ENCODE measurements around the gene CEND1.

CEND1 gene

DNA sequence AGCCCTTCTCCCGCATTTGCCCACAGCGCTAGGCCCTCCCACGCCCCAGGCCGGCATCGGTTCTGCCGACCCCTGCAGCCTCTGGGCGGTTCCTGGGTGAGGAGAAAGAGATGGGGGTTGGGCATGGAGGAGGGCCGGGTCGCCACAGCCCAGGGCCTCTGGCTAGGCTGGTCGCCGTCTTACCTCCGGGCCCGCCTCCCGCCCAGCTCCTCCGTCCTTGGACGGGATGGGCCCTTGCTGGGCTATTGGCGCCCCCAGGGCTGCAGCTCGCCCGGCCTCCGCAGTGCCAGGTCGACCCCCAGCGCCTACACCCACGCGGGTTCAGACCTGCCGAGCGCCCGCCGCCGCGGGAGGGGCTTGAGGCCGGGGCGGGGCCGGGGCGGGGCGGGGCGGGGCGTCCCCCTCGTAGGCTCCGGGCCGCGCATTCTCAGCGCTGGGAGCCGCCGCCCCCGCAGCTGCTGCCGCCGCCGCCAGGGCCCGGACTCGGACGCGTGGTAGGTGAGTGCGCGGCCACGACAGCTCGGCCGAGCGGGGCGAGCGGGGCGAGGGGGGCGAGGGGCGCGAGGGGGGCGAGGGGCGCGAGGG, 42.7 kb upstream of the CEND1 start, which contains the start of gene CD151:
Gene CD151 (plus strand): TSS at position 424 of the 585 bp plus-strand sequence. CDS start 3,118 bp downstream, outside the sequence.
- H4K5ac ChIP-seq (ENCODE audit: low read length), result no peak within 1 kb of the TSS
- H3K4me1 ChIP-seq (ENCODE audit: control insufficient read depth, low read depth, low read length), result peaks cover 11% of the 10 kb centered on the region
- no peak within 1 kb of the TSS for H2BK5ac ChIP-seq (ENCODE audit: low read length)
- H3K79me2 ChIP-seq (ENCODE audit: control insufficient read depth, insufficient read depth, low read length), result no peaks in the 10 kb centered on the region
- peak within 1 kb of the TSS; percentile 11 for H2AK5ac ChIP-seq (ENCODE audit: low read length)
- peaks cover 2% of the 10 kb centered on the region for H3K79me1 ChIP-seq (ENCODE audit: low read length)
- peak within 1 kb of the TSS; percentile 77 for H3K4me2 ChIP-seq (ENCODE audit: low read length)
- H2BK120ac ChIP-seq (ENCODE audit: low read depth, low read length), result no peak within 1 kb of the TSS
- H3K9ac ChIP-seq (ENCODE audit: low read length), result peak within 1 kb of the TSS; percentile 78
- H3K27me3 ChIP-seq (ENCODE audit: insufficient read depth, low read length, poor library complexity), result peaks cover 3% of the 10 kb centered on the region
- H3K4ac ChIP-seq (ENCODE audit: low read depth, low read length), result peak within 1 kb of the TSS; percentile 18
- peak within 1 kb of the TSS; percentile 71 for H3K4me3 ChIP-seq (ENCODE audit: low read length)
- peak within 1 kb of the TSS; percentile 50 for H3K27ac ChIP-seq (ENCODE audit: low read depth, low read length)
- H3K23ac ChIP-seq (ENCODE audit: low read length), result peak within 1 kb of the TSS; percentile 89
- H2BK15ac ChIP-seq (replicated peaks; ENCODE audit: low read depth), result no peak within 1 kb of the TSS
- no peak within 1 kb of the TSS for H4K8ac ChIP-seq (ENCODE audit: low read depth, low read length)
- WGBS (ENCODE audit: extremely low coverage, insufficient coverage, low lambda C conversion rate), result no CpG with 5 or more reads among the region's 67 CpGs
- H3K18ac ChIP-seq (ENCODE audit: low read length), result peak within 1 kb of the TSS; percentile 62
- H3K36me3 ChIP-seq (ENCODE audit: control insufficient read depth, insufficient read depth, low read length), result peaks cover 2% of the 10 kb centered on the region
- peak; percentile 79 for DNase-seq
- peak within 1 kb of the TSS; percentile 94 for H3K56ac ChIP-seq (ENCODE audit: low read length)

DNA sequence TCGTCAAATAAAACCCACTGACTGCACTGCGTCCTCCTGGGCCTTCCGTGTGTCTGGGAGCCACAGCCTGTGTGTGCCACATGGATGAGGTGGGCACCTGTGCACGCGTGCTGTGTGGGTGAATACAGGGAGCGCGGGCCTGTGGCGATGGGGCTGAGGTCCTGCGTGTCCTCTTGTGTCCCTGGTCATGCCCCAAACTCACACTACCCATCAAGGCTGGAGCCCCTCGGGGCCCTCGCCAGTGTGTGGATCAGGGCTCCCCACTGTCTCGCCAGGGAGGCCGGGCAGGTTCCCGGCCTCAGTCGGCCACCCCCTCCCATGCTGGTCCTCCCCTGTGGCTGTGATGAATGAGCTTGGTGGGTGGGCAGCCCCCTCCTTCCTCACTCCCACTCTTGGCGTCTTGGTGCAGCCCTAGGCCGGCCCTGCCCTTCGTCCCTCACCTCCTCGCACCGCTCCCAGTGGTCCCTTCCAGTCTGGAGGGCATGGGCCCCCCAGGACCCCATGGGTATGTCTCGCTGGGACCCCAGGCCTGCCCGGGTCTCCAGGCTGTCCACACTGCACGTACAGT, 42.2 kb upstream of the CEND1 start:
- no peak overlapping the region for H3K27ac ChIP-seq (ENCODE audit: low read depth, low read length)

DNA sequence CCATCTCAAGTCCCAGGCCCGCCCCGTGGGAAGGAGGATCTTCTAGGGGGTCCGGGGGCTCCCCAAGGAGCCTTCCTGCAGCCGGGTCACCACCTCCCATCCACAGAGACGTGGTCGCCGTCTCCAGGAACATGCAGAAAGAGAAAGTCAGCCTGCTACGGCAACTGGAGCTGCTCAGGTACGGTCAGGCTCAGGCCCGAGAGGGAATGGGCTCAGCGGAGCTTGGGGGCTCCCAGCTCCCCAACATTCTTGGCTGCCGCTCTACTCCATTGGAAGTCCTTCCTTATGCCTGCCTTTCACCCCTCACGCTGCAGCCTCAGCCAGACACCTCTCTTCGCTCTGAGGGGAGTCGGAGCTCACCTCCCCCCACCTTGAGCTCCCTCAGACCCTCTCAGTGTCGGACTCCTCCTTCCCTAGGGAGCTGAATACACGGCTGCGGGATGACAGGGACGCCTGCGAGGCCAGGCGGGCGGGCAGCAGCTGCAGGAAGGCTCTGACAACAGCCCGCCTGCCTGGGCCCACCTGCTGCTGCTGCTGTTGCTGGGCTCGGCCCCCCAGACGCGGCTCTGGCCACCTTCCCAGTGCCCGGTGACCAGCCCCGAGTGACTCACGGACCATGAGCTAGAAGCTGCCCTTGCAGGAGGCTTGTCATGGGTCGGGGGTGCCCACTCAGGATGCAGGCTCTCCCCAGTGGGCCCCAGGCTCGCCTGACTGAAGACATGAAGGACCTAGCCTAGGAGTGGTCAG, 41.4 kb upstream of the CEND1 start:
- H2BK5ac ChIP-seq (ENCODE audit: low read length), result no peak overlapping the region
- no peak for DNase-seq
- H3K27me3 ChIP-seq (ENCODE audit: insufficient read depth, low read length, poor library complexity), result peaks cover 3% of the 10 kb centered on the region
- H4K8ac ChIP-seq (ENCODE audit: low read depth, low read length), result no peak overlapping the region
- H3K4me3 ChIP-seq (ENCODE audit: low read length), result no peak overlapping the region
- H4K5ac ChIP-seq (ENCODE audit: low read length), result no peak overlapping the region
- H3K4me2 ChIP-seq (ENCODE audit: low read length), result no peak overlapping the region
- WGBS (ENCODE audit: extremely low coverage, insufficient coverage, low lambda C conversion rate), result no CpG with 5 or more reads among the region's 31 CpGs
- peaks cover 11% of the 10 kb centered on the region for H3K4me1 ChIP-seq (ENCODE audit: control insufficient read depth, low read depth, low read length)
- no peak overlapping the region for H3K27ac ChIP-seq (ENCODE audit: low read depth, low read length)
- H2BK15ac ChIP-seq (replicated peaks; ENCODE audit: low read depth), result no peak overlapping the region
- no peak overlapping the region for H3K4ac ChIP-seq (ENCODE audit: low read depth, low read length)
- no peak overlapping the region for H2AK5ac ChIP-seq (ENCODE audit: low read length)
- no peak overlapping the region for H3K23ac ChIP-seq (ENCODE audit: low read length)
- H3K9ac ChIP-seq (ENCODE audit: low read length), result no peak overlapping the region
- no peaks in the 10 kb centered on the region for H3K79me2 ChIP-seq (ENCODE audit: control insufficient read depth, insufficient read depth, low read length)
- H3K79me1 ChIP-seq (ENCODE audit: low read length), result peaks cover 2% of the 10 kb centered on the region
- no peaks in the 10 kb centered on the region for H3K36me3 ChIP-seq (ENCODE audit: control insufficient read depth, insufficient read depth, low read length)
- H3K18ac ChIP-seq (ENCODE audit: low read length), result no peak overlapping the region
- H2BK120ac ChIP-seq (ENCODE audit: low read depth, low read length), result no peak overlapping the region
- H3K56ac ChIP-seq (ENCODE audit: low read length), result no peak overlapping the region

More for the DNA sequence above, 42.2 kb upstream of the CEND1 start:
- no CpG with 5 or more reads among the region's 23 CpGs for WGBS (ENCODE audit: extremely low coverage, insufficient coverage, low lambda C conversion rate)
- H3K27me3 ChIP-seq (ENCODE audit: insufficient read depth, low read length, poor library complexity), result peaks cover 3% of the 10 kb centered on the region
- no peaks in the 10 kb centered on the region for H3K79me2 ChIP-seq (ENCODE audit: control insufficient read depth, insufficient read depth, low read length)
- no peaks in the 10 kb centered on the region for H3K36me3 ChIP-seq (ENCODE audit: control insufficient read depth, insufficient read depth, low read length)
- H2AK5ac ChIP-seq (ENCODE audit: low read length), result no peak overlapping the region
- H3K4me3 ChIP-seq (ENCODE audit: low read length), result peak overlapping the region; percentile 34
- DNase-seq, result no peak
- peak overlapping the region; percentile 78 for H3K9ac ChIP-seq (ENCODE audit: low read length)
- no peak overlapping the region for H2BK15ac ChIP-seq (replicated peaks; ENCODE audit: low read depth)
- no peak overlapping the region for H3K4ac ChIP-seq (ENCODE audit: low read depth, low read length)
- no peak overlapping the region for H4K8ac ChIP-seq (ENCODE audit: low read depth, low read length)
- peak overlapping the region; percentile 94 for H3K56ac ChIP-seq (ENCODE audit: low read length)
- no peak overlapping the region for H2BK5ac ChIP-seq (ENCODE audit: low read length)
- H3K4me2 ChIP-seq (ENCODE audit: low read length), result peak overlapping the region; percentile 46
- H3K18ac ChIP-seq (ENCODE audit: low read length), result no peak overlapping the region
- H3K4me1 ChIP-seq (ENCODE audit: control insufficient read depth, low read depth, low read length), result peaks cover 11% of the 10 kb centered on the region
- no peak overlapping the region for H2BK120ac ChIP-seq (ENCODE audit: low read depth, low read length)
- H4K5ac ChIP-seq (ENCODE audit: low read length), result no peak overlapping the region
- peak overlapping the region; percentile 89 for H3K23ac ChIP-seq (ENCODE audit: low read length)
- H3K79me1 ChIP-seq (ENCODE audit: low read length), result peaks cover 2% of the 10 kb centered on the region

DNA sequence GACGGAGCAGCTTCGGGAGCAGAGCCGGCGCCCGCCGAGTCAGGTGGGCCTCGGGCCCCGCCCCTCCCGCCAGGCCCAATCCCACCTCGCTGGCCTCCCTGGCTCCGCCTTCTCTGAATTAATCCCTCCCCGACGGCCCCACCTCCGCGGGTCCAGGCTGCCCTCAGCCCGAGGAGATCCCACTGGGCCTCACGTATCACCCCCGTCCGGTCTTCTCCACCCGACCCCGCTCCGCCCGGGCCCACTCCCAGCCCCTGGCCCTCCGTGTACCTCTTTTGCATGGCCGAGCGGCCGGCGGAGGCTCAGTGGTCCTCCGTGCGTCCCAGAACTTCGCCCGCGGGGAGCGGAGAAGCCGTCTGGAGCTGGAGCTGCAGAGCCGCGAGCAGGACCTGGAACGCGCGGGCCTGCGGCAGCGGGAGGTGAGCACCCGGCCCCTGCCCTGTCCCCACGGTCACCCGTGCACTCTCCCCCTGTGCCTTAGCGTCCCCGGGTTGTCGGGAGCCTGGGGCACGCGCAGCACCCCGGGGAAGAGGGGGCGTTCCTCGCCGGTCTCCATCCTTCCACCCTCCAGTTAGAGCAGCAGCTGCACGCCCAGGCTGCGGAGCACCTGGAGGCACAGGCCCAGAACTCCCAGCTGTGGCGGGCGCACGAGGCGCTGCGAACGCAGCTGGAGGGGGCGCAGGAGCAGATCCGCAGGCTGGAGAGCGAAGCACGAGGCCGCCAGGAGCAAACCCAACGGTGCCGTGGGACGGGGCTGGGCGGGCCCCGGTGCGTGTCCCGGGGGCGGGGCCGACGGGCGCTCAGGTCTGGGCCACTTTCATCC, 40.6 kb upstream of the CEND1 start:
- H3K4me3 ChIP-seq (ENCODE audit: low read length), result no peak overlapping the region
- DNase-seq, result peak; percentile 90
- no peaks in the 10 kb centered on the region for H3K36me3 ChIP-seq (ENCODE audit: control insufficient read depth, insufficient read depth, low read length)
- H2BK15ac ChIP-seq (replicated peaks; ENCODE audit: low read depth), result no peak overlapping the region
- no peak overlapping the region for H3K27ac ChIP-seq (ENCODE audit: low read depth, low read length)
- H3K79me1 ChIP-seq (ENCODE audit: low read length), result peaks cover 2% of the 10 kb centered on the region
- H2BK5ac ChIP-seq (ENCODE audit: low read length), result no peak overlapping the region
- H2BK120ac ChIP-seq (ENCODE audit: low read depth, low read length), result no peak overlapping the region
- peak overlapping the region; percentile 71 for H3K9ac ChIP-seq (ENCODE audit: low read length)
- peak overlapping the region; percentile 76 for H3K56ac ChIP-seq (ENCODE audit: low read length)
- no peak overlapping the region for H3K18ac ChIP-seq (ENCODE audit: low read length)
- H3K4ac ChIP-seq (ENCODE audit: low read depth, low read length), result no peak overlapping the region
- no peaks in the 10 kb centered on the region for H3K79me2 ChIP-seq (ENCODE audit: control insufficient read depth, insufficient read depth, low read length)
- peaks cover 3% of the 10 kb centered on the region for H3K27me3 ChIP-seq (ENCODE audit: insufficient read depth, low read length, poor library complexity)
- peak overlapping the region; percentile 80 for H3K4me2 ChIP-seq (ENCODE audit: low read length)
- peaks cover 11% of the 10 kb centered on the region for H3K4me1 ChIP-seq (ENCODE audit: control insufficient read depth, low read depth, low read length)
- no CpG with 5 or more reads among the region's 78 CpGs for WGBS (ENCODE audit: extremely low coverage, insufficient coverage, low lambda C conversion rate)
- no peak overlapping the region for H4K5ac ChIP-seq (ENCODE audit: low read length)
- no peak overlapping the region for H2AK5ac ChIP-seq (ENCODE audit: low read length)
- peak overlapping the region; percentile 66 for H3K23ac ChIP-seq (ENCODE audit: low read length)
- no peak overlapping the region for H4K8ac ChIP-seq (ENCODE audit: low read depth, low read length)

DNA sequence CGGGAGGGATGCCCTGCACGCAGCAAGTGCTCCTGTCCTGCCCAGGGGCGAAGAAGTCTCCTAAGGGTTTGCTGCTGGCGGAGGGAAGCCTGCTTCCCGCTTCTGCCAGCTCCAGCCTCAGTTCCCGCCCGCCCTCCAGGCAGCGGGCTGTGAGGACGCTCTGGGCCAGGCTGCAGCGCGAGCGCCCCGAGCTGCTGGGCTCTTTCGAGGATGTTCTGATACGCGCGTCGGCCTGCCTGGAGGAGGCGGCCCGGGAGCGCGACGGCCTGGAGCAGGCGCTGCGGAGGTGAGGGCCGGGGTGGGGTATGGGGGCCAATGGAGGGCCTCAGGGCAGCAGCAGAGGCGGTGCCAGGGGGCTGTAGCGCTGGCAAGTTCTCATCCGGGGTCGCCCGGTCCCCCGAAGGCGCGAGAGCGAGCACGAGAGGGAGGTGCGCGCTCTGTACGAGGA, 40.0 kb upstream of the CEND1 start:
- Histone ChIP-seq H2BK120ac (ENCODE audit: low read depth, low read length) (no peak overlapping the region), H3K4me3 (ENCODE audit: low read length) (no peak overlapping the region), H3K27me3 (ENCODE audit: insufficient read depth, low read length, poor library complexity) (peaks cover 3% of the 10 kb centered on the region), H3K79me2 (ENCODE audit: control insufficient read depth, insufficient read depth, low read length) (no peaks in the 10 kb centered on the region), H3K4ac (ENCODE audit: low read depth, low read length) (no peak overlapping the region), H3K79me1 (ENCODE audit: low read length) (peaks cover 2% of the 10 kb centered on the region), H2BK15ac (replicated peaks; ENCODE audit: low read depth) (no peak overlapping the region), H3K18ac (ENCODE audit: low read length) (no peak overlapping the region), H4K8ac (ENCODE audit: low read depth, low read length) (no peak overlapping the region), H2BK5ac (ENCODE audit: low read length) (no peak overlapping the region), H4K5ac (ENCODE audit: low read length) (no peak overlapping the region), H3K56ac (ENCODE audit: low read length) (peak overlapping the region; percentile 81), H3K36me3 (ENCODE audit: control insufficient read depth, insufficient read depth, low read length) (no peaks in the 10 kb centered on the region), H3K4me2 (ENCODE audit: low read length) (peak overlapping the region; percentile 56), H2AK5ac (ENCODE audit: low read length) (no peak overlapping the region), H3K27ac (ENCODE audit: low read depth, low read length) (no peak overlapping the region), H3K9ac (ENCODE audit: low read length) (peak overlapping the region; percentile 70), H3K4me1 (ENCODE audit: control insufficient read depth, low read depth, low read length) (peaks cover 11% of the 10 kb centered on the region), H3K23ac (ENCODE audit: low read length) (peak overlapping the region; percentile 45)
- no CpG with 5 or more reads among the region's 39 CpGs for WGBS (ENCODE audit: extremely low coverage, insufficient coverage, low lambda C conversion rate)
- peak; percentile 56 for DNase-seq
